Measurements from ENCODE around the gene OBP2A.
"Not testable (repeated sequence)": the region's sequence is repeated elsewhere in the genome, so short reads cannot be mapped to it uniquely, and the experiment has no call there.

OBP2A gene, protein sequence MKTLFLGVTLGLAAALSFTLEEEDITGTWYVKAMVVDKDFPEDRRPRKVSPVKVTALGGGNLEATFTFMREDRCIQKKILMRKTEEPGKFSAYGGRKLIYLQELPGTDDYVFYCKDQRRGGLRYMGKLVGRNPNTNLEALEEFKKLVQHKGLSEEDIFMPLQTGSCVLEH

DNA sequence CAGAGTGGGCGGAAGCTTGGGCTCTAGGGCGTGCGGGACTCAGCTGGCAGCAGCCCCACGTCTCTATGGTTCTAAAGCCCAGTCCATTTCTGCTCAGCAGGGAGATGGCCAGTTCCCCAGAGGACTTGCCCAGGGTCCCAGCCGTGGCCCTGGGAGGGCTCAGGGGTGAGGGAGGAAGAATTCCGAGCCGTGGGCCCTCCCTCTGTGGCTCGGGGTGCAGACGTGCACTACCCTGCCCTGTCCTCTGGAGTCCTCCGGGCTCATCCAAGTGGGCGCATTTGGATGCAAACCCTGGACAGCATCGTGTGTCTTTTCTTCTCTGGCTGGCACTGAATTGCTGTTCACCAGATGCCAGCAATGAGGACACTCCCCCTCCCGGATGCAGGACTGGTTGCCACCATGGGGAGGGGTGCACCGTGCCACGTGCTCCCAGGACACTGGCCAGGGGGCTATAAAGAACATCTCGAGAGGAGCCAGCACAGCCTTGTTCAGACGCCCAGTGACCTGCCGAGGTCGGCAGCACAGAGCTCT is at the start of gene OBP2A:
OBP2A (plus strand) TSS at position 481 of the 531 bp plus-strand sequence. CDS start 55 bp downstream, outside the sequence.
- not testable (repeated sequence) for DNase-seq (ENCODE audit: low read depth)

DNA sequence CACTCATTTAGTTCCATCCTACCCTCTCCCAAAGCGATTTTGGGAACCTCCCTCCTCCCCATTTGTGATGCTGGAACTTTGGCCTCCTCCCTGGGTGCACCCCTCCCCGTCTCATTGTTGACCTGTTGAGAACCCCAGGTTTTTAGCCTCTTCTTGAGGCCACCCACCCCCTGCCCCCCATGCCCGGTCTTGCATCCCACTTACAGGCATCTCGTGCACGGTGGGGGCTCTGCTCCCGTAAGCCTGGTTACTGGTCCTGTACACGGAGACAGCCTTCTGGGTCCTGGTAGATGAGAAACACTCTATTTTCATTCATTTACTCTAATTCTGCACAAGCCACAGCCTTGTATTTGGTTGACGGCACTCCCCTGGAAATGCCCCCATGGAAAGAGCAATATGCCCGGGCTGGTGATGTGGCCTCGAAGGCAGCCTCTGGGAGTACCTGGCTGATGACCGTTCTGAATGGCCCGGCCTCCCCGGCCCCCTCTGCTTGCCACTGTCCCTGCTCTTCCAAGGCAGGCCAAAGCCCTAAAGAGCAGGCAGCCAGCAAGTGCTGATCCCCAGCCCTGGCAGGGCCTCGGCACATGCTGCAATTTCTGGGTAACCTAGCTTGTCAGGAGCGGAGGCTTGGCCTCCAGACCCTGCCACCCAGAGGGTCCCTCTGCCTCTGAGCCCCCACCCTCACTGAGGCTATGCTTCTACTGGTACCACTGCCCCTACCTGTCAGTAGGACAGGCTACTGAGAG is 47.4 kb upstream of the OBP2A start:
- no peak for DNase-seq (ENCODE audit: low read depth)

- peak; percentile 77 for DNase-seq (ENCODE audit: low read depth)
Observed at GRCh38 chr9:135499326-135500070, 46.4 kb upstream of the OBP2A start.

DNA sequence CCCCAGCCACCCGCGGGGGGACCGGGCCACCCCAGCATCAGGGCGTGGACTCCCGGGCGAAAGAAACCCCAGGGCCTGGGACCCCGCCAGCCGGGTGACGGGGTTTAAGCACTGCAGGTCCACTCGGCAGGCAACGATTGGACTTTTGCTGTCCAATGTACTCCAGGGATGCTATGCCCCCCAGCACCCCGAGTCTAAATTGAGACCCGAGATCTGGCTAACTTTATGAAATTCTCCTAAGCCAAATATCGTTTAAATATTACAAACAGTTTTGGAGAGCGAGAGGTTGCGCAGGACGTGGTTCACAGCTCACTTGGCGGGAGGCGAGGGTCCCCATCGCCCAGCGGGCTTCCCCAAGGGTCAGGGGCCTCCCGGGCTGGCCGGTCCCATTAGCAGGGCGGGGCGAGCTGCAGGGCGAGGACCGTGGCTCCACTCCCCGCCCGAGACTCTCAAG is 45.8 kb upstream of the OBP2A start:
- no peak for DNase-seq (ENCODE audit: low read depth)

DNA sequence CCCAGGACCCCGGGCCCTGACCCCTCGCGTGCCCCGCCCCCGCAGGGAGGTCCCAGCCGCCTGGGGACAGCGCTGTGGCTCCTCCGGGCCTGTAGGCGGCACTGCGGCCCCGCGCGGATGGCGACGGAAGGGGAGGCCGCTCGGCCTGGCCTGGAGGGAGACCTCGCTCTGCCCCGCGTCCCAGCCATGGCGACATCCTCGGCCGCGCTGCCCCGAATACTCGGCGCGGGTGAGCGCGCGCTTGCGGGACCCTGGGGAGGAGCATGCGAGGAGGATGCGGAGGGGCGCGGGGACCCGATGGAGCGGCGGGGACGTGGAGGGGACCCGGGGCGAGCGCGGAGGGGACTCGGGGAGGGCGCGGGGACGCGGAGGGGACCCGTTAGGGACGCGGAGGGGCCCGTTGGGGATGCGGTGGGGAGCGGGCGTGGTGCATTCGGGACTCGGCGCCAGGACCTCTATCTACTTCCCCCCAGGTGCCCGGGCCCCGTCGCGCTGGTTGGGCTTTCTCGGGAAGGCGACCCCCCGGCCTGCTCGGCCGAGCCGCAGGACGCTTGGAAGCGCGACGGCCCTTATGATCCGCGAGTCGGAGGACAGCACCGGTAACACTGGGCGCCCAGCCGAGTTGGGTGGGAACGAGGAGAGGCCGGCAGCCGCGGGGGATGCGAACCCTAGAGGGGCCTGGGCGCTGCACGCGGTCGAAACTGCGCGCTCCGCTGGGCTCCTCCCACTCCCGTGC is 45.2 kb upstream of the OBP2A start, which contains the start of gene MRPS2:
MRPS2 (plus strand) TSS at position 158 of the 736 bp plus-strand sequence; CDS start at position 187, 29 bp downstream.
- peak; percentile 70 for DNase-seq (ENCODE audit: low read depth)

DNA sequence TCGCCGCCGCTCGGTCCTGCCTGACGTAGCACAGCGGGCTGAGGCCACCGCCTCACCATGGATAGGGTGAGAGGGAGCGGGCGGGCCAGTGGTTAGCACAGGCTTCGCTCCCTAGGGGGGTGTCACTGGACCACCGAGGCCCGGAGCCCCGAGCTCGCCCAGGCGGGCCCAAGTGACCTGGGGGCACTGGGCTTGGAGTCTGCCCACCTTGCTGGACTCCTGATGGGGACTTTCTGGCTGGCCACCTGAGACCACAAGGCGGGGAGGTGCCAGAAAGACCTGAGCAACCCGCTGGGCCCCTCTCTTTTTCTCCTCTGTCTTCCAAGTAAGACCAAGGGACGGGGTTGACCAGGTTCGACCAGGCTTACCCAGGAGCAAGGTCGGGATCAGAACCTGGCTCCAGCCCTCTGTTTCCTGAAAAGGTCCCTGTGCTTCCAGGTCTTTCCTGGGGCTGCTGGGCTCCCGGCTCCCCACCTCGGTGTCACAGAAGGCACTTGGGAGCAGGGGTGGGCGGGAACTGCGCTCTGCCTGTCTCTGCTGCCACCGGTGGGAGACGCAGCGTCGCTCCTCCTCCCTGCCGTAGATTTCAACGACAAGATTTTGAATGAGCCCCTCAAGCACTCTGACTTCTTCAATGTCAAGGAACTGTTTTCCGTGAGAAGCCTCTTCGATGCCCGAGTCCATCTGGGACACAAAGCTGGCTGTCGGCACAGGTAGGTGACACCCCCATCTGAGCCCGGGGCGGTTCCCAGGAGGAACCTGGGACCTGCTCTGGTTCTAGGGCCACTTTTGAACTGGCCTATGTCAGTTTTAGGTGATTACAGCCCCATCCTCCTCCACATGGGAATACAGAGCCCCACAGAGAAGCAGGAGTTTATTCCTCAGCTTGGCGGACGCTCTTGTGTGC is 44.4 kb upstream of the OBP2A start:
- peak; percentile 31 for DNase-seq (ENCODE audit: low read depth)

DNA sequence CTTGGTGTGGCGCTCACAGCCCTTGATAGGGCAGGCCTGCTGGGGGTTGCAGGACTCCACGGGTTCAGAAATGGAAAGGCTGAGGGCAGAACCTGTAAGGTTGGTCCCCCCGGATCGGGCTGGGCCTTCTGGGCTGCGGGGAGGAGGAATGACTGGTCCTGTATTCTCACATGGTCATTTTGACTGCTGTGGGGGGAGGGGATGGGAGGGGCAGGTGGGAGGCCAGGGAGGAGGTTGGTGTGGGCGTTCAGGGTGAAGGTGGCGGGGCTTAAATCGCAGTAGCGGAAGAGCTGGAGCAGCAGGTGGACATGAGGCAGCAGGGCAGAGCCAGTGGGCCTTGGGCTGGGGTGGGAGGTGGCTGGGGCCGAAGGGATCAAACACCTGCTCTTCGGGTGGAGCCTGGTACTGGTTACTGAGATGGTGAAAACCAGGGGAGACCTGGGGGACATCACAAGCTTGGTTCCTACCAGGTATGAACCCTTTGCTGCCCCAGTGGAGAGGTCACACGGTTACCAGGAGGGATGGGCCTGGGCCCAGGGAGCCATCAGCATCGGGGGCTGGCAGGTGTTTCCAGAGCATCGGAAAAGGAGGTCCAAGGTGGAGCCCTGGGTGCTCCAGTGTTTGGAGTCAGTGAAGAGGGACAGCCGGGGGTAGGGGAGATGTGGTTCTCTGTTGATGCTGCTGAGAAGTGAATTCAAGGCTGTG is 43.6 kb upstream of the OBP2A start:
- DNase-seq (ENCODE audit: low read depth) = no peak

GRCh38 chr9:135502873-135503321 is 43.0 kb upstream of the OBP2A start:
- DNase-seq (ENCODE audit: low read depth) = no peak

- no peak for DNase-seq (ENCODE audit: low read depth)
Observed at GRCh38 chr9:135503371-135504261, 42.3 kb upstream of the OBP2A start.

GRCh38 chr9:135504262-135505243 is 41.4 kb upstream of the OBP2A start:
- DNase-seq (ENCODE audit: low read depth) = peak; percentile 31

- DNase-seq (ENCODE audit: low read depth) = no peak
Observed at GRCh38 chr9:135505406-135506187, 40.3 kb upstream of the OBP2A start.

DNA sequence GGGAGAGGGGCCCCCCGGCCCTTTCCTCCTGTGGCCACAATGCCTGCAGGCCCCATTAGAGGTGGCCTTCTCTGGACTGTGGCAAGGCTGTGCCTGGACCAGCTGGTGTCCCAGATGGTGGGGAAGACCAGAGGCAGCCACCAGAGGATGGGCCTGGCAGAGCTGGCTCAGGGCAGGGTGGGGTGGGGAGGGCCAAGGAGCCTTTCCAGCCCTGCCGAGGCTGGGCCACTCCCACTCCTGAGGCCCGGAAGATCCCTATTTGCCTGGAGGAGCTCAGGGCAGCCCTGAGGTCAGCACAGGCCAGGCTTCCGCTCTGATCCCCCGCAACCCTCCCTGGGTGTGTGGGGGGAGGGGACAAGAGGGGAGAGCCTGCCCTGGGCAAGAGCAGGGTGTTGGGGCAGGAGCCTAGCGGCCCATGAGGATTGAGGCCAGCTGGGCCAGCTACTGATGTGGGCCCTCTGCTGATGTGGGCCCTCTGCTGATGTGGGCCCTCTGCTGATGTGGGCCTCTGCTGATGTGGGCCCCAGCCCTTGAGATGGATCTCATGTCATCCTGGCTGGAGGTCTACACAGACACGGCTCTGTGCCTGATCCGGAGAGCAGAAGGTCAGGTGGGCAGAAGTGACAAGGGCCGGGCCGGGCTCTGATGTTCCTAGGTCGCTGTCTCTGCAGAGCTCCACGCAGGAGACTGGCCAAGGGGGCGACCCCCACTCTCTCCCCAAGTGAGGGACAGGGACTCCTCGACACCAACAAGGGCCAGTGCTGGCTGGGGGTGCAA is 39.4 kb upstream of the OBP2A start:
- no peak for DNase-seq (ENCODE audit: low read depth)

DNA sequence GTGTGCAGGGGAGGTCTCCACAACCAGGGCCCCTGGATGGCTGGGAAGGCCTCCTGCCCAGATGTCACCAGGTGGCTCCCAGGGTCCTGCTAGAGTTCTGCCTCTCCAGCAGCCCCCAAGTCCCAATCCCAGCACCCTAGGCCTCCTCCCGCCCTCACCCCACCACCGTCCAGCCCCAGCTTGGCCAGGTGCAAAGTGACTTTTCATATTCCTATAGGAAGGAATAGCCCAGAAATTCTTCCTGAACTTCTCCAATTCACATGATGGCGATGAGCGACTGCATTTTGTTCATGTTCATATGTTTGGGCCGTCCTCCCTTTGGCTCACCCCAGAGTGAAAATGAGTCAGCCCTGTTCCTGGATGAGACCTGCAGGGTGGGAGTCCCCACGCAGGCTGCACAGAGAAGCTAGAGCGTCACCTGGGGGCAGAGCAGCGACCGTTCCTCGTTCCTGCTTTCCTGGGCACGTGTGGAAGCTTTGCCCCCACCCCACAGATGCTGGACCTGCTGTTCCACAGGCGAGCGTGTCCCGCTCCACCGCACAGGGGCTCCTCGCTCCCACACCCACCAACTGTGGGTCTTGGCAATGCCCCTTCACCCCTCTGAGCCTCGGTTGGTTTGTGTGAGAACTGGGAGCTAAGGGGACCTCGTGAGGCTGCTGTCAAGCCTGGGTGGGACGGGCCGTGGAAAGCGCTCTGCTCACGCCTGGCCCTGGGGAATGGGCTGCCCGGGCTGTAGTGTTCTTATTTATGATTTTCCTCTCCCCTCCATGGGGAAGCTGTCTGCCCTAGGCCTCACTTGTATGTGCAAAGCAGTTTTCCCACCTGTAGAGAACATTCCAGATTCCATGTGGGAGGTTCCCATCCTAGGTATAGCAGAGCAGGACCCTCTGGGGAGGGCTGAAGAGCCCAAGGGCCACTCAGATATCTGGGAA is 38.6 kb upstream of the OBP2A start:
- no peak for DNase-seq (ENCODE audit: low read depth)

- DNase-seq (ENCODE audit: low read depth) = no peak
Observed at GRCh38 chr9:135508211-135508820, 37.6 kb upstream of the OBP2A start.

GRCh38 chr9:135509458-135509857 is 36.5 kb upstream of the OBP2A start:
- DNase-seq (ENCODE audit: low read depth) = no peak

All from stromal cell of bone marrow (primary cell).